Upper lobe of right lung (tissue), 1 donor: ENCODE data around the gene COG3. TPM values are rescaled to one million over a fixed set of nuclear protein-coding genes. Genes with fewer than 3 reads are reported as not detected.

Source experiments
- ATAC-seq: fragments of 200-7000 bp; cut with Tn5 transposase; one replicate; pipeline ENCODE4 v1.9.1; 2020; ENCODE audit warnings: mild to moderate bottlenecking, moderate library complexity
- DNase-seq: peaks from one replicate; pipeline ENCODE4 v3.0.0-alpha.2; 2020
- H3K27ac ChIP-seq: fragments of 200-600 bp; one replicate; pipeline ENCODE4 v1.8.0; 2022
- H3K27me3 ChIP-seq: fragments of 200-600 bp; one replicate; pipeline ENCODE4 v1.8.0; 2022; ENCODE audit warnings: mild to moderate bottlenecking
- H3K36me3 ChIP-seq: fragments of 200-600 bp; one replicate; pipeline ENCODE4 v1.8.0; 2022
- H3K4me1 ChIP-seq: fragments of 200-600 bp; one replicate; pipeline ENCODE4 v1.8.0; 2022
- H3K4me3 ChIP-seq: fragments of 200-600 bp; one replicate; pipeline ENCODE4 v1.8.0; 2022; ENCODE audit warnings: mild to moderate bottlenecking
- H3K9me3 ChIP-seq: fragments of 200-600 bp; one replicate; pipeline ENCODE4 v1.8.0; 2022
- intact Hi-C: fragments of 100-400 bp; cut with DNase I; formaldehyde crosslinking; loops from one replicate; pipeline ENCODE4 v1.11.0; 2022
- total RNA-seq: library from RNA; stranded (reverse); fragmentation: NEBNext Ultra II Directional; extraction: Animal tissue kit (Norgen Biotek cat#: 25700); gene quantifications from one replicate; pipeline ENCODE4 v1.2.1, GENCODE V29; 2021
- TF ChIP-seq, protein P1 (sequence below): fragments of 200-600 bp; IDR thresholded peaks from one replicate; pipeline ENCODE4 v1.8.0; 2022; ENCODE audit warnings: antibody characterized with exemption
- donor health status: DM: no; HTN: yes; CAD: no; lungs with severe emphysema.

Gene COG3
- total RNA-seq, 1 donor from 2014 or later = 26.4 TPM

DNA sequence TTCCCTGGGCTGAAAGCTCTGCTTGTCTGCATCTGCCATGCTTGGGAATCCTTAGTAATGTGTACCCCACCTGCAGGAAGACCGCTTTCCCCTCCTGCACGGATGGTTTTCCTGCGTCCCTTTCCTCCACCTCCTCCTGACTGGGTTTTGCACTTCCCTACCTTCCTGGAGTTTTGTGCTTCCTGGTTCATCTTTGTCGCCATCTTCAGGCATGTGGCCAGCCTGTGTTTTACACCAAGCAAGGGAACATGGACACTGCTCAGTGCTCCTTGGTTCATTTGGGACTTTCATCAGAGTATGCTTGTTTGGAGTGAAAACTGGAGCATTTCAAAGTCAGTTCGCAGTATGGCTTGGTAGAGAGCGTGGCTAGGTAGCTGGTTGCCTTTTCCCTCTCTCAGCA lies 120.1 kb downstream of the COG3 start:
- Histone ChIP-seq H3K36me3 (no peaks in the 10 kb centered on the region), H3K9me3 (no peaks in the 10 kb centered on the region), H3K27me3 (no peaks in the 10 kb centered on the region), H3K4me1 (no peaks in the 10 kb centered on the region), H3K4me3 (no peak overlapping the region), H3K27ac (no peak overlapping the region)
- DNase-seq (no peak), ATAC-seq (no peak)
- TF ChIP-seq, protein P1, sequence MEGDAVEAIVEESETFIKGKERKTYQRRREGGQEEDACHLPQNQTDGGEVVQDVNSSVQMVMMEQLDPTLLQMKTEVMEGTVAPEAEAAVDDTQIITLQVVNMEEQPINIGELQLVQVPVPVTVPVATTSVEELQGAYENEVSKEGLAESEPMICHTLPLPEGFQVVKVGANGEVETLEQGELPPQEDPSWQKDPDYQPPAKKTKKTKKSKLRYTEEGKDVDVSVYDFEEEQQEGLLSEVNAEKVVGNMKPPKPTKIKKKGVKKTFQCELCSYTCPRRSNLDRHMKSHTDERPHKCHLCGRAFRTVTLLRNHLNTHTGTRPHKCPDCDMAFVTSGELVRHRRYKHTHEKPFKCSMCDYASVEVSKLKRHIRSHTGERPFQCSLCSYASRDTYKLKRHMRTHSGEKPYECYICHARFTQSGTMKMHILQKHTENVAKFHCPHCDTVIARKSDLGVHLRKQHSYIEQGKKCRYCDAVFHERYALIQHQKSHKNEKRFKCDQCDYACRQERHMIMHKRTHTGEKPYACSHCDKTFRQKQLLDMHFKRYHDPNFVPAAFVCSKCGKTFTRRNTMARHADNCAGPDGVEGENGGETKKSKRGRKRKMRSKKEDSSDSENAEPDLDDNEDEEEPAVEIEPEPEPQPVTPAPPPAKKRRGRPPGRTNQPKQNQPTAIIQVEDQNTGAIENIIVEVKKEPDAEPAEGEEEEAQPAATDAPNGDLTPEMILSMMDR = no peak
- intact Hi-C loops = no loop called here

Other genes with a start within 250 kb of the COG3 start
- gene TPT1, start 123.8 kb upstream of the COG3 start, total RNA-seq = 4,924 TPM
- 31.4 TPM for gene SLC25A30, start 46.6 kb upstream of the COG3 start, total RNA-seq
- gene ERICH6B, start 150.8 kb downstream of the COG3 start, total RNA-seq = not detected
- not detected for gene CBY2, start 237.4 kb downstream of the COG3 start, total RNA-seq